A549 (cell line): ENCODE data around the gene NFRKB. TPM values are rescaled to one million over a fixed set of nuclear protein-coding genes. Genes with fewer than 3 reads are reported as not detected.

Experiments used
- ATAC-seq, 2 experiments: fragments of 200-7000 bp in 1 of 2; fragments of >200 bp in 1 of 2; cut with Nextera tagmentation in 1 of 2; cut with Tn5 transposase in 1 of 2; 3 replicates each; pipeline versions ENCODE4 v1.8.0 to v1.9.1; 2018 to 2020; ENCODE audit warnings: mild to moderate bottlenecking in 1 of 2, moderate library complexity in 1 of 2
- CTCF ChIA-PET: fragments of 300-600 bp; sonication (Branson Sonifier 250); formaldehyde crosslinking; extraction: SDS; loops from one replicate; lab custom pipeline; 2021; ENCODE audit warnings: antibody characterized with exemption, inconsistent platforms; lab: Yijun Ruan, JAX
- POLR2A ChIA-PET: fragments of 350-600 bp; formaldehyde crosslinking; extraction: SDS; loops from one replicate; lab custom pipeline; 2021; ENCODE audit warnings: antibody characterized with exemption, inconsistent platforms; lab: Yijun Ruan, JAX
- DNase-seq, 2 experiments: peaks; one replicate each; pipeline versions ENCODE4 v3.0.0 to v3.0.0-alpha.2; 2011 to 2016; ENCODE audit warnings: low read depth in 1 of 2, low spot score in 1 of 2
- FAIRE-seq: peaks from 2 replicates; lab custom pipeline; 2011; peaks lifted over from hg19 to GRCh38; lab: Jason Lieb, UNC
- H3K27ac ChIP-seq, 2 experiments: fragments of >200 bp; sonication (Bioruptor Twin); formaldehyde crosslinking; 3 replicates each; pipeline ENCODE4 v1.5.1; 2016 to 2017
- H3K4me1 ChIP-seq: fragments of >200 bp; sonication (Bioruptor Twin); formaldehyde crosslinking; 3 replicates; pipeline ENCODE4 v1.6.1; 2016
- H3K4me2 ChIP-seq: fragments of >200 bp; sonication (Bioruptor Twin); formaldehyde crosslinking; 3 replicates; pipeline ENCODE4 v1.6.1; 2016
- H3K4me3 ChIP-seq: fragments of >200 bp; sonication (Bioruptor Twin); formaldehyde crosslinking; 3 replicates; pipeline ENCODE4 v1.5.1; 2016
- H3K9me3 ChIP-seq: fragments of >200 bp; sonication (Bioruptor Twin); formaldehyde crosslinking; 3 replicates; pipeline ENCODE4 v1.6.1; 2016
- ATOH8 ChIP-seq: fragments of 250-450 bp; sonication (Bioruptor Pico); IDR thresholded peaks from 2 replicates; pipeline ENCODE4 v1.5.0; 2020; ENCODE audit warnings: low read depth, mild to moderate bottlenecking, moderate library complexity
- CBX2 ChIP-seq: fragments of 200-600 bp; sonication (generic); IDR thresholded peaks from 2 replicates; pipeline ENCODE4 v1.6.1; 2016; ENCODE audit warnings: low read depth, mild to moderate bottlenecking, borderline replicate concordance
- CTCF ChIP-seq: fragments of >200 bp; sonication (Bioruptor Twin); formaldehyde crosslinking; IDR thresholded peaks from 3 replicates; pipeline ENCODE4 v1.5.1; 2016
- EP300 ChIP-seq, 2 experiments: fragments of >200 bp; sonication (Bioruptor Twin); formaldehyde crosslinking; IDR thresholded peaks; 2 replicates in 1 of 2; 3 replicates in 1 of 2; pipeline ENCODE4 v1.6.1; 2016 to 2017
- FOSB ChIP-seq: fragments of 250-450 bp; sonication (Bioruptor Pico); IDR thresholded peaks from 2 replicates; pipeline ENCODE4 v1.5.0; 2020; ENCODE audit warnings: mild to moderate bottlenecking, moderate library complexity
- HES2 ChIP-seq: fragments of >200 bp; sonication (Bioruptor Twin); formaldehyde crosslinking; IDR thresholded peaks from 2 replicates; pipeline ENCODE4 v1.6.1; 2016
- HEYL ChIP-seq: fragments of 250-450 bp; sonication (Bioruptor Pico); IDR thresholded peaks from 2 replicates; pipeline ENCODE4 v1.8.0; 2021; ENCODE audit warnings: mild to moderate bottlenecking, moderate library complexity
- HMGXB4 ChIP-seq: fragments of 250-450 bp; sonication (Bioruptor Pico); IDR thresholded peaks from 2 replicates; pipeline ENCODE4 v1.5.0; 2021; ENCODE audit warnings: mild to moderate bottlenecking, moderate library complexity, borderline replicate concordance
- HOXA7 ChIP-seq: fragments of 250-450 bp; sonication (Bioruptor Pico); IDR thresholded peaks from 2 replicates; pipeline ENCODE4 v1.5.0; 2020; ENCODE audit warnings: mild to moderate bottlenecking, moderate library complexity
- MAX ChIP-seq: IDR thresholded peaks from 2 replicates; pipeline ENCODE4 v1.6.1; 2012
- PBX3 ChIP-seq: IDR thresholded peaks from 2 replicates; pipeline ENCODE4 v1.6.1; 2012
- SREBF2 ChIP-seq: fragments of 450-650 bp; IDR thresholded peaks from 2 replicates; pipeline ENCODE4 v1.6.1; 2014; ENCODE audit warnings: mild to moderate bottlenecking, moderate library complexity
- TFCP2L1 ChIP-seq: fragments of 250-450 bp; sonication (Bioruptor Pico); IDR thresholded peaks from 2 replicates; pipeline ENCODE4 v1.5.0; 2021; ENCODE audit warnings: mild to moderate bottlenecking
- TP53 ChIP-seq: fragments of 250-450 bp; sonication (Bioruptor Pico); IDR thresholded peaks from 2 replicates; pipeline ENCODE4 v1.5.0; 2021; ENCODE audit warnings: mild to moderate bottlenecking, moderate library complexity
- WGBS: methylation state at CpG from one replicate; pipeline ENCODE4 v1.1.6; 2017; ENCODE audit errors: missing lambda C conversion rate; 5-methylcytosine and 5-hydroxymethylcytosine counted together
- polyA plus RNA-seq, 4 experiments: library from polyadenylated mRNA; depleted of rRNA in 3 of 4; stranded (reverse); fragments of >200 nt; fragmentation: RNase III in 1 of 4; extraction: RNeasy Plus Mini Kit Qiagen cat#74134 plus additional on column Dnase treatment in 1 of 4; gene quantifications; 2 replicates in 3 of 4; 3 replicates in 1 of 4; pipeline ENCODE4 v1.2.3, GENCODE V29; 2011 to 2017

Gene NFRKB
- polyA plus RNA-seq, 2 of the 4 experiments (the other 2 are of a cell fraction): 10.2 to 12.6 TPM

- no peak overlapping the region for H3K27ac ChIP-seq
- ATAC-seq: no peak
These were observed 47.7 kb upstream of the NFRKB start for GRCh38 chr11:129943036-129943435.

GRCh38 chr11:129939510-129939909, 44.1 kb upstream of the NFRKB start:
- ChIA-PET CTCF (interaction anchor here (1.2 kb wide), 1 partner anchor 16 kb away, joined by 3 read pairs; no protein-coding TSS in a partner anchor), POLR2A (no interaction called here)
- ATAC-seq (no peak), DNase-seq (no peak), FAIRE-seq (no peak)
- TF ChIP-seq TFCP2L1 (CRISPR knock-in tag) (no peak), CTCF (no peak), ATOH8 (CRISPR knock-in tag) (no peak), TP53 (CRISPR knock-in tag) (no peak), FOSB (CRISPR knock-in tag) (no peak), EP300 (IDR thresholded peaks at IDR 0.05) (no peak), SREBF2 (no peak), HES2 (no peak), CBX2 (no peak), HOXA7 (CRISPR knock-in tag) (no peak), MAX (no peak), PBX3 (no peak), HEYL (CRISPR knock-in tag) (no peak), HMGXB4 (CRISPR knock-in tag) (no peak)
- 68% methylated on average over 4 of the region's 4 CpGs for WGBS
- no peak overlapping the region for H3K27ac ChIP-seq
- H3K9me3 ChIP-seq: no peaks in the 10 kb centered on the region
- no peak overlapping the region for H3K4me3 ChIP-seq
- no peak overlapping the region for H3K4me2 ChIP-seq
- H3K4me1 ChIP-seq: no peaks in the 10 kb centered on the region

More at GRCh38 chr11:129943036-129943435, 47.7 kb upstream of the NFRKB start:
- ChIA-PET POLR2A (no interaction called here), CTCF (interaction anchor here (0.6 to 1.4 kb wide), 2 partner anchors 12 to 37 kb away, joined by 3 to 4 read pairs; no protein-coding TSS in a partner anchor)
- Histone ChIP-seq H3K4me1 (no peaks in the 10 kb centered on the region), H3K4me2 (no peak overlapping the region), H3K4me3 (no peak overlapping the region), H3K9me3 (no peaks in the 10 kb centered on the region)
- no peak for DNase-seq
- FAIRE-seq: no peak
- no peak for TF ChIP-seq CTCF
